HEK293 (cell line): ENCODE data around the gene WDFY3.

Experiments
- CTCF ChIA-PET: fragments of 350-600 bp; formaldehyde crosslinking; extraction: SDS; loops from one replicate; lab custom pipeline; 2021; ENCODE audit warnings: antibody characterized with exemption; lab: Yijun Ruan, JAX
- POLR2A ChIA-PET: fragments of 300-600 bp; formaldehyde crosslinking; extraction: SDS; loops from one replicate; lab custom pipeline; 2020; ENCODE audit warnings: antibody characterized with exemption, inconsistent platforms; lab: Yijun Ruan, JAX
- H3K27ac ChIP-seq: fragments of 200-500 bp; sonication (Bioruptor generic); 2 replicates; pipeline ENCODE4 v1.5.1; 2014; ENCODE audit warnings: low read depth, low read length, control low read depth, inconsistent platforms; ENCODE audit errors: extremely low read depth
- H3K36me3 ChIP-seq, 2 experiments: fragments of 200-500 bp in 1 of 2; sonication (Bioruptor generic) in 1 of 2; 1 replicate in 1 of 2; 2 replicates in 1 of 2; pipeline ENCODE4 v1.5.1; 2014 to 2017; ENCODE audit warnings: inconsistent platforms in 2 of 2, low read length in 2 of 2; ENCODE audit not compliant: control insufficient read depth in 2 of 2, insufficient read depth in 1 of 2
- H3K4me1 ChIP-seq: fragments of 200-500 bp; sonication (Bioruptor generic); 2 replicates; pipeline ENCODE4 v1.5.1; 2014; ENCODE audit warnings: mild to moderate bottlenecking, low read length, inconsistent platforms; ENCODE audit not compliant: control insufficient read depth, insufficient read depth
- H3K4me3 ChIP-seq: 2 replicates; pipeline ENCODE4 v1.5.1; 2011; ENCODE audit warnings: low read depth, mild to moderate bottlenecking, control low read depth, low read length, moderate library complexity
- H3K9me3 ChIP-seq: fragments of 200-500 bp; sonication (Bioruptor generic); 2 replicates; pipeline ENCODE4 v1.5.1; 2014; ENCODE audit warnings: low read depth, low read length, inconsistent platforms; ENCODE audit not compliant: control insufficient read depth, insufficient read depth
- KLF1 ChIP-seq: fragments of 450-650 bp; formaldehyde crosslinking; IDR thresholded peaks from 2 replicates; pipeline ENCODE4 v1.5.1; 2016; ENCODE audit warnings: missing biosample characterization, missing genetic modification characterization
- KLF17 ChIP-seq: fragments of 450-650 bp; formaldehyde crosslinking; IDR thresholded peaks from 2 replicates; pipeline ENCODE4 v1.5.1; 2016; ENCODE audit warnings: missing biosample characterization, missing genetic modification characterization
- MYNN ChIP-seq: fragments of 450-650 bp; formaldehyde crosslinking; IDR thresholded peaks from 2 replicates; pipeline ENCODE4 v1.5.1; 2016; ENCODE audit warnings: missing biosample characterization, missing genetic modification characterization, borderline replicate concordance
- MZF1 ChIP-seq: fragments of 450-650 bp; formaldehyde crosslinking; IDR thresholded peaks from 2 replicates; pipeline ENCODE4 v1.5.1; 2017; ENCODE audit warnings: missing biosample characterization, missing genetic modification characterization, borderline replicate concordance
- PRDM1 ChIP-seq: fragments of 450-650 bp; formaldehyde crosslinking; IDR thresholded peaks from 2 replicates; pipeline ENCODE4; 2016; ENCODE audit warnings: missing biosample characterization, missing genetic modification characterization
- ZBTB11 ChIP-seq: fragments of 450-650 bp; formaldehyde crosslinking; conservative IDR thresholded peaks from 2 replicates; pipeline ENCODE4 v1.5.1; 2016; ENCODE audit warnings: low read depth, missing biosample characterization, missing genetic modification characterization
- ZIC2 ChIP-seq: fragments of 450-650 bp; formaldehyde crosslinking; IDR thresholded peaks from 2 replicates; pipeline ENCODE4 v1.5.1; 2016; ENCODE audit warnings: missing biosample characterization, missing genetic modification characterization
- ZNF146 ChIP-seq: fragments of 450-650 bp; formaldehyde crosslinking; IDR thresholded peaks from 2 replicates; pipeline ENCODE4 v1.5.1; 2016; ENCODE audit warnings: missing biosample characterization, missing genetic modification characterization
- ZNF148 ChIP-seq: fragments of 450-650 bp; formaldehyde crosslinking; IDR thresholded peaks from 2 replicates; pipeline ENCODE4 v1.5.0; 2017; ENCODE audit warnings: missing biosample characterization, missing genetic modification characterization, borderline replicate concordance
- ZNF202 ChIP-seq: fragments of 450-650 bp; formaldehyde crosslinking; IDR thresholded peaks from 2 replicates; pipeline ENCODE4 v1.5.1; 2016; ENCODE audit warnings: missing biosample characterization, missing genetic modification characterization, borderline replicate concordance
- ZNF23 ChIP-seq: fragments of 450-650 bp; formaldehyde crosslinking; IDR thresholded peaks from 2 replicates; pipeline ENCODE4 v1.5.1; 2016; ENCODE audit warnings: missing biosample characterization, missing genetic modification characterization, borderline replicate concordance
- ZNF274 ChIP-seq, 2 experiments: fragments of 200-500 bp in 1 of 2; fragments of 450-650 bp in 1 of 2; sonication (Bioruptor generic) in 1 of 2; formaldehyde crosslinking in 1 of 2; IDR thresholded peaks; 2 replicates each; pipeline versions ENCODE4 v1.5.1 to v1.6.1; 2014 to 2016; ENCODE audit warnings: borderline replicate concordance in 1 of 2, inconsistent platforms in 1 of 2, low read length in 1 of 2, missing biosample characterization in 1 of 2, missing genetic modification characterization in 1 of 2
- ZNF324 ChIP-seq: fragments of 450-650 bp; formaldehyde crosslinking; IDR thresholded peaks from 2 replicates; pipeline ENCODE4 v1.5.1; 2016; ENCODE audit warnings: missing biosample characterization, missing genetic modification characterization
- ZNF362 ChIP-seq: fragments of 450-650 bp; formaldehyde crosslinking; IDR thresholded peaks from 2 replicates; pipeline ENCODE4 v1.5.1; 2016; ENCODE audit warnings: missing biosample characterization, missing genetic modification characterization
- ZNF549 ChIP-seq: fragments of 450-650 bp; IDR thresholded peaks from 2 replicates; pipeline ENCODE4 v1.5.1; 2018; ENCODE audit warnings: missing biosample characterization, missing genetic modification characterization, mild to moderate bottlenecking, inconsistent platforms, moderate library complexity
- ZNF791 ChIP-seq: fragments of 450-650 bp; formaldehyde crosslinking; IDR thresholded peaks from 2 replicates; pipeline ENCODE4 v1.5.1; 2016; ENCODE audit warnings: missing biosample characterization, missing genetic modification characterization

The WDFY3 gene

GRCh38 chr4:84826681-84827080, 139.8 kb downstream of the WDFY3 start:
- Histone ChIP-seq H3K27ac (no peak overlapping the region), H3K36me3 (peaks cover 0 to 19% of the 10 kb centered on the region in 2 experiments; a peak in 2 of 3 replicates), H3K4me1 (no peaks in the 10 kb centered on the region), H3K9me3 (no peaks in the 10 kb centered on the region), H3K4me3 (no peak overlapping the region)
- CTCF ChIA-PET = no interaction called here
- POLR2A ChIA-PET = no interaction called here
- TF ChIP-seq ZNF324 (tag by site-specific recombination) (no peak), ZNF148 (no peak), ZNF23 (tag by site-specific recombination) (no peak)

GRCh38 chr4:84825701-84826341, 140.7 kb downstream of the WDFY3 start:
- Histone ChIP-seq H3K4me1 (no peaks in the 10 kb centered on the region), H3K36me3 (peaks cover 0 to 17% of the 10 kb centered on the region in 2 experiments; a peak in 2 of 3 replicates), H3K4me3 (no peak overlapping the region), H3K9me3 (no peaks in the 10 kb centered on the region), H3K27ac (no peak overlapping the region)
- CTCF ChIA-PET = no interaction called here
- POLR2A ChIA-PET = no interaction called here
- no peak for TF ChIP-seq KLF1 (tag by site-specific recombination)
- TF ChIP-seq MZF1 (tag by site-specific recombination) = no peak
- TF ChIP-seq ZNF791 (tag by site-specific recombination) = no peak
- no peak for TF ChIP-seq KLF17 (tag by site-specific recombination)
- TF ChIP-seq ZNF202 = no peak
- TF ChIP-seq ZNF274 (IDR thresholded peaks at IDR 0.05; ENCODE audit: low read length) = no peak
- no peak for TF ChIP-seq ZNF274 (tag by site-specific recombination; IDR thresholded peaks at IDR 0.05; ENCODE audit: borderline replicate concordance)
- TF ChIP-seq PRDM1 (tag by site-specific recombination) = no peak
- TF ChIP-seq ZNF362 (tag by site-specific recombination) = no peak
- no peak for TF ChIP-seq ZNF549 (tag by site-specific recombination)
- no peak for TF ChIP-seq ZNF146 (tag by site-specific recombination)
- no peak for TF ChIP-seq ZBTB11 (tag by site-specific recombination)
- TF ChIP-seq ZIC2 = no peak
- no peak for TF ChIP-seq MYNN
